ENCODE measurements around the gene GRB7. TPM values are rescaled to one million over a fixed set of nuclear protein-coding genes. Genes with fewer than 3 reads are reported as not detected.

The GRB7 gene
- total and polyA plus RNA-seq, 10 of the 15 experiments (the other 5 are each of a cell fraction or from before 2014, with no cell fraction given) = 0.05 to 0.34 (median 0.19) TPM; not detected in 4

DNA sequence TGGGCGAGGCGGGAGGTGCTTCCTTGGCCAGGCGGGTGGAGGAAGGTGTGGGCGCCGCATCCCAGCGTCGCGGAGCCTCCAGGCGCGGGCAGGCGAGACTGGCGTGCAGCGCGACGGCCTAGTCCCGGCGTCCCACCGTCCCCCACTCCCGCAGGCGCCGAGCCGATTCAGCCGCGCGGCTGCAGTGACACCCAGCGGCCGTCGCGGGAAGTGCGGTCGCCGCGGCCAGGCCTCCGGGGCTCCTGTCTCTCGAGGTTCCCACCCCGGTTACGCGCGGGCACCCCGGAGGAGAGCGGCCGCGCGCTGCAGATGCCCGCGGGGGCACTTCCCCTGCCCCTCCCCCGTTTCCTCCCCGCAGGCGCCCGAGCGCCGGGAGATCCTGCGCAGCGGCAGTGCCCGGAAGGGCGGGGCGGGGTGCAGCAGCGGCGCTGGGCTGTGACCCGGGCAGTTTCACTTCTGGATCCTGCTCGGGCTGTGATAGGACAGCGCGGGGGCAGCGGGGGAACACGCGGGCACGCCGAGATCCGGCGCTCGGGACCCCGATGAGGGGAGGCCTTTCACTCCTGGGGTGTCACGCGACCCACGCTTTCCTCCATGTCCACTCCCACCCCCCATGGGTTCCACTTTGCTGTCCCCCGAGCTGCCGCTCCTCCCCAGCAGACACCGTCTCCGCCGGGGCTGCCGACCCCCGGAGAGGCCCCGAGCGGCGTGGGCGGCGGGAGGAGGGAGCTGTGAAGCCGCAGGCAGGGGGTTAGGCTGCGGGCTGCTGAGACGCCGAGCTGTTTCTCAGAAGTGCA, 16.6 kb downstream of the GRB7 start (continued):
- TF ChIP-seq, protein P1, sequence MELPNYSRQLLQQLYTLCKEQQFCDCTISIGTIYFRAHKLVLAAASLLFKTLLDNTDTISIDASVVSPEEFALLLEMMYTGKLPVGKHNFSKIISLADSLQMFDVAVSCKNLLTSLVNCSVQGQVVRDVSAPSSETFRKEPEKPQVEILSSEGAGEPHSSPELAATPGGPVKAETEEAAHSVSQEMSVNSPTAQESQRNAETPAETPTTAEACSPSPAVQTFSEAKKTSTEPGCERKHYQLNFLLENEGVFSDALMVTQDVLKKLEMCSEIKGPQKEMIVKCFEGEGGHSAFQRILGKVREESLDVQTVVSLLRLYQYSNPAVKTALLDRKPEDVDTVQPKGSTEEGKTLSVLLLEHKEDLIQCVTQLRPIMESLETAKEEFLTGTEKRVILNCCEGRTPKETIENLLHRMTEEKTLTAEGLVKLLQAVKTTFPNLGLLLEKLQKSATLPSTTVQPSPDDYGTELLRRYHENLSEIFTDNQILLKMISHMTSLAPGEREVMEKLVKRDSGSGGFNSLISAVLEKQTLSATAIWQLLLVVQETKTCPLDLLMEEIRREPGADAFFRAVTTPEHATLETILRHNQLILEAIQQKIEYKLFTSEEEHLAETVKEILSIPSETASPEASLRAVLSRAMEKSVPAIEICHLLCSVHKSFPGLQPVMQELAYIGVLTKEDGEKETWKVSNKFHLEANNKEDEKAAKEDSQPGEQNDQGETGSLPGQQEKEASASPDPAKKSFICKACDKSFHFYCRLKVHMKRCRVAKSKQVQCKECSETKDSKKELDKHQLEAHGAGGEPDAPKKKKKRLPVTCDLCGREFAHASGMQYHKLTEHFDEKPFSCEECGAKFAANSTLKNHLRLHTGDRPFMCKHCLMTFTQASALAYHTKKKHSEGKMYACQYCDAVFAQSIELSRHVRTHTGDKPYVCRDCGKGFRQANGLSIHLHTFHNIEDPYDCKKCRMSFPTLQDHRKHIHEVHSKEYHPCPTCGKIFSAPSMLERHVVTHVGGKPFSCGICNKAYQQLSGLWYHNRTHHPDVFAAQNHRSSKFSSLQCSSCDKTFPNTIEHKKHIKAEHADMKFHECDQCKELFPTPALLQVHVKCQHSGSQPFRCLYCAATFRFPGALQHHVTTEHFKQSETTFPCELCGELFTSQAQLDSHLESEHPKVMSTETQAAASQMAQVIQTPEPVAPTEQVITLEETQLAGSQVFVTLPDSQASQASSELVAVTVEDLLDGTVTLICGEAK (IDR thresholded peaks at IDR 0.05; ENCODE audit: borderline replicate concordance) = no peak
- TF ChIP-seq FOXK2 (IDR thresholded peaks at IDR 0.05) (no peak), GATAD2B (conservative IDR thresholded peaks at IDR 0.05; ENCODE audit: low read depth) (peak; percentile 96), ZSCAN29 (IDR thresholded peaks at IDR 0.05) (no peak), PML (IDR thresholded peaks at IDR 0.05; ENCODE audit: low read length) (0 out of 2 replicates have a peak, but pooled peaks have one; percentile 44), IKZF1 (conservative IDR thresholded peaks at IDR 0.05) (peak; percentile 98), BRCA1 (IDR thresholded peaks at IDR 0.05; ENCODE audit: low read depth, low read length) (no peak), ZNF274 (IDR thresholded peaks at IDR 0.05; ENCODE audit: insufficient read depth, insufficient read length) (no peak), RUNX3 (IDR thresholded peaks at IDR 0.05; ENCODE audit: low read length) (peak; percentile 85), HDGF (IDR thresholded peaks at IDR 0.05) (peak; percentile 93)
- TF ChIP-seq, protein P2, sequence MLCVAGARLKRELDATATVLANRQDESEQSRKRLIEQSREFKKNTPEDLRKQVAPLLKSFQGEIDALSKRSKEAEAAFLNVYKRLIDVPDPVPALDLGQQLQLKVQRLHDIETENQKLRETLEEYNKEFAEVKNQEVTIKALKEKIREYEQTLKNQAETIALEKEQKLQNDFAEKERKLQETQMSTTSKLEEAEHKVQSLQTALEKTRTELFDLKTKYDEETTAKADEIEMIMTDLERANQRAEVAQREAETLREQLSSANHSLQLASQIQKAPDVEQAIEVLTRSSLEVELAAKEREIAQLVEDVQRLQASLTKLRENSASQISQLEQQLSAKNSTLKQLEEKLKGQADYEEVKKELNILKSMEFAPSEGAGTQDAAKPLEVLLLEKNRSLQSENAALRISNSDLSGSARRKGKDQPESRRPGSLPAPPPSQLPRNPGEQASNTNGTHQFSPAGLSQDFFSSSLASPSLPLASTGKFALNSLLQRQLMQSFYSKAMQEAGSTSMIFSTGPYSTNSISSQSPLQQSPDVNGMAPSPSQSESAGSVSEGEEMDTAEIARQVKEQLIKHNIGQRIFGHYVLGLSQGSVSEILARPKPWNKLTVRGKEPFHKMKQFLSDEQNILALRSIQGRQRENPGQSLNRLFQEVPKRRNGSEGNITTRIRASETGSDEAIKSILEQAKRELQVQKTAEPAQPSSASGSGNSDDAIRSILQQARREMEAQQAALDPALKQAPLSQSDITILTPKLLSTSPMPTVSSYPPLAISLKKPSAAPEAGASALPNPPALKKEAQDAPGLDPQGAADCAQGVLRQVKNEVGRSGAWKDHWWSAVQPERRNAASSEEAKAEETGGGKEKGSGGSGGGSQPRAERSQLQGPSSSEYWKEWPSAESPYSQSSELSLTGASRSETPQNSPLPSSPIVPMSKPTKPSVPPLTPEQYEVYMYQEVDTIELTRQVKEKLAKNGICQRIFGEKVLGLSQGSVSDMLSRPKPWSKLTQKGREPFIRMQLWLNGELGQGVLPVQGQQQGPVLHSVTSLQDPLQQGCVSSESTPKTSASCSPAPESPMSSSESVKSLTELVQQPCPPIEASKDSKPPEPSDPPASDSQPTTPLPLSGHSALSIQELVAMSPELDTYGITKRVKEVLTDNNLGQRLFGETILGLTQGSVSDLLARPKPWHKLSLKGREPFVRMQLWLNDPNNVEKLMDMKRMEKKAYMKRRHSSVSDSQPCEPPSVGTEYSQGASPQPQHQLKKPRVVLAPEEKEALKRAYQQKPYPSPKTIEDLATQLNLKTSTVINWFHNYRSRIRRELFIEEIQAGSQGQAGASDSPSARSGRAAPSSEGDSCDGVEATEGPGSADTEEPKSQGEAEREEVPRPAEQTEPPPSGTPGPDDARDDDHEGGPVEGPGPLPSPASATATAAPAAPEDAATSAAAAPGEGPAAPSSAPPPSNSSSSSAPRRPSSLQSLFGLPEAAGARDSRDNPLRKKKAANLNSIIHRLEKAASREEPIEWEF (IDR thresholded peaks at IDR 0.05; ENCODE audit: insufficient replicate concordance, low read depth, low read length) = no peak
- TF ChIP-seq, protein P3, sequence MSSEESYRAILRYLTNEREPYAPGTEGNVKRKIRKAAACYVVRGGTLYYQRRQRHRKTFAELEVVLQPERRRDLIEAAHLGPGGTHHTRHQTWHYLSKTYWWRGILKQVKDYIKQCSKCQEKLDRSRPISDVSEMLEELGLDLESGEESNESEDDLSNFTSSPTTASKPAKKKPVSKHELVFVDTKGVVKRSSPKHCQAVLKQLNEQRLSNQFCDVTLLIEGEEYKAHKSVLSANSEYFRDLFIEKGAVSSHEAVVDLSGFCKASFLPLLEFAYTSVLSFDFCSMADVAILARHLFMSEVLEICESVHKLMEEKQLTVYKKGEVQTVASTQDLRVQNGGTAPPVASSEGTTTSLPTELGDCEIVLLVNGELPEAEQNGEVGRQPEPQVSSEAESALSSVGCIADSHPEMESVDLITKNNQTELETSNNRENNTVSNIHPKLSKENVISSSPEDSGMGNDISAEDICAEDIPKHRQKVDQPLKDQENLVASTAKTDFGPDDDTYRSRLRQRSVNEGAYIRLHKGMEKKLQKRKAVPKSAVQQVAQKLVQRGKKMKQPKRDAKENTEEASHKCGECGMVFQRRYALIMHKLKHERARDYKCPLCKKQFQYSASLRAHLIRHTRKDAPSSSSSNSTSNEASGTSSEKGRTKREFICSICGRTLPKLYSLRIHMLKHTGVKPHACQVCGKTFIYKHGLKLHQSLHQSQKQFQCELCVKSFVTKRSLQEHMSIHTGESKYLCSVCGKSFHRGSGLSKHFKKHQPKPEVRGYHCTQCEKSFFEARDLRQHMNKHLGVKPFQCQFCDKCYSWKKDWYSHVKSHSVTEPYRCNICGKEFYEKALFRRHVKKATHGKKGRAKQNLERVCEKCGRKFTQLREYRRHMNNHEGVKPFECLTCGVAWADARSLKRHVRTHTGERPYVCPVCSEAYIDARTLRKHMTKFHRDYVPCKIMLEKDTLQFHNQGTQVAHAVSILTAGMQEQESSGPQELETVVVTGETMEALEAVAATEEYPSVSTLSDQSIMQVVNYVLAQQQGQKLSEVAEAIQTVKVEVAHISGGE (CRISPR knock-in tag; IDR thresholded peaks at IDR 0.05) = no peak
- TF ChIP-seq, protein P4, sequence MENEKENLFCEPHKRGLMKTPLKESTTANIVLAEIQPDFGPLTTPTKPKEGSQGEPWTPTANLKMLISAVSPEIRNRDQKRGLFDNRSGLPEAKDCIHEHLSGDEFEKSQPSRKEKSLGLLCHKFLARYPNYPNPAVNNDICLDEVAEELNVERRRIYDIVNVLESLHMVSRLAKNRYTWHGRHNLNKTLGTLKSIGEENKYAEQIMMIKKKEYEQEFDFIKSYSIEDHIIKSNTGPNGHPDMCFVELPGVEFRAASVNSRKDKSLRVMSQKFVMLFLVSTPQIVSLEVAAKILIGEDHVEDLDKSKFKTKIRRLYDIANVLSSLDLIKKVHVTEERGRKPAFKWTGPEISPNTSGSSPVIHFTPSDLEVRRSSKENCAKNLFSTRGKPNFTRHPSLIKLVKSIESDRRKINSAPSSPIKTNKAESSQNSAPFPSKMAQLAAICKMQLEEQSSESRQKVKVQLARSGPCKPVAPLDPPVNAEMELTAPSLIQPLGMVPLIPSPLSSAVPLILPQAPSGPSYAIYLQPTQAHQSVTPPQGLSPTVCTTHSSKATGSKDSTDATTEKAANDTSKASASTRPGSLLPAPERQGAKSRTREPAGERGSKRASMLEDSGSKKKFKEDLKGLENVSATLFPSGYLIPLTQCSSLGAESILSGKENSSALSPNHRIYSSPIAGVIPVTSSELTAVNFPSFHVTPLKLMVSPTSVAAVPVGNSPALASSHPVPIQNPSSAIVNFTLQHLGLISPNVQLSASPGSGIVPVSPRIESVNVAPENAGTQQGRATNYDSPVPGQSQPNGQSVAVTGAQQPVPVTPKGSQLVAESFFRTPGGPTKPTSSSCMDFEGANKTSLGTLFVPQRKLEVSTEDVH (IDR thresholded peaks at IDR 0.05; ENCODE audit: low read depth, partially characterized antibody) = no peak
